Ishikawa (cell line): Measurements from ENCODE around the gene TFCP2L1.

Experiments used
- CREB1 ChIP-seq: IDR thresholded peaks from 2 replicates; pipeline ENCODE4 v1.6.1; 2012; ENCODE audit warnings: low read depth
- EGR1 ChIP-seq: IDR thresholded peaks from 2 replicates; pipeline ENCODE4 v1.6.1; 2012
- EP300 ChIP-seq: IDR thresholded peaks from 2 replicates; pipeline ENCODE4 v1.6.1; 2012; ENCODE audit warnings: borderline replicate concordance
- FOXM1 ChIP-seq: IDR thresholded peaks from 2 replicates; pipeline ENCODE4 v1.6.1; 2012; ENCODE audit warnings: low read depth, borderline replicate concordance
- NFIC ChIP-seq: IDR thresholded peaks from 2 replicates; pipeline ENCODE4 v1.6.1; 2012
- RAD21 ChIP-seq: IDR thresholded peaks from 2 replicates; pipeline ENCODE4 v1.6.1; 2012; ENCODE audit warnings: low read depth
- TAF1 ChIP-seq: IDR thresholded peaks from 2 replicates; pipeline ENCODE4 v1.6.1; 2012; ENCODE audit warnings: low read depth, mild to moderate bottlenecking
- TCF12 ChIP-seq: IDR thresholded peaks from 2 replicates; pipeline ENCODE4 v1.6.1; 2012; ENCODE audit warnings: low read depth
- TEAD4 ChIP-seq: IDR thresholded peaks from 2 replicates; pipeline ENCODE4 v1.6.1; 2012
- YY1 ChIP-seq: IDR thresholded peaks from 2 replicates; pipeline ENCODE4 v1.6.1; 2012; ENCODE audit warnings: low read depth
- TF ChIP-seq, protein P1 (sequence below): IDR thresholded peaks from 2 replicates; pipeline ENCODE4 v1.6.1; 2012
- TF ChIP-seq, protein P2 (sequence below): IDR thresholded peaks from 2 replicates; pipeline ENCODE4 v1.6.1; 2012; ENCODE audit warnings: low read depth, mild to moderate bottlenecking
- TF ChIP-seq, protein P3 (sequence below): IDR thresholded peaks from 2 replicates; pipeline ENCODE4 v1.6.1; 2012

DNA sequence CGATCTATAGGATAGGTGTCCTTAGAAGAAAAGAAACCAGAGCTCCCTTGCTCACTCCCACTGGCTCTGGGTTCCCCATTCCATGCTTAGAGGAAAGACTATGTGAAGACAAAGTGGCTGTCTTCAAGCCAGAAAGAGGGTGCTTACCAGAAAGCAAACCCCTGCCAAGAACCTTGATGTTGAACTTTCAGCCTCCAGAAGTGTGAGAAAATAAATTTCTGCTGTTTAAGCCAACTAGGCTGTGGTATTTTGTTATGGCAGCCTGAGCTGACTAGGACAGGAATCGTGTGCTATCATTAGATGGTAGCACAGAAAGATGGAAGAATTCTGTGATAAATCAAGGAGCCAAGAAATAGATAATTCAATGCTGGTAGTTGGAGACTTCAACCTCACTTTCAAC, 19.9 kb upstream of the TFCP2L1 start:
- TF ChIP-seq CREB1 (no peak), EP300 (no peak), TEAD4 (no peak), FOXM1 (no peak), TAF1 (no peak), TCF12 (no peak), RAD21 (no peak), YY1 (no peak), EGR1 (no peak), NFIC (no peak)
- TF ChIP-seq, protein P1, sequence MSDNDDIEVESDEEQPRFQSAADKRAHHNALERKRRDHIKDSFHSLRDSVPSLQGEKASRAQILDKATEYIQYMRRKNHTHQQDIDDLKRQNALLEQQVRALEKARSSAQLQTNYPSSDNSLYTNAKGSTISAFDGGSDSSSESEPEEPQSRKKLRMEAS: no peak
- TF ChIP-seq, protein P2, sequence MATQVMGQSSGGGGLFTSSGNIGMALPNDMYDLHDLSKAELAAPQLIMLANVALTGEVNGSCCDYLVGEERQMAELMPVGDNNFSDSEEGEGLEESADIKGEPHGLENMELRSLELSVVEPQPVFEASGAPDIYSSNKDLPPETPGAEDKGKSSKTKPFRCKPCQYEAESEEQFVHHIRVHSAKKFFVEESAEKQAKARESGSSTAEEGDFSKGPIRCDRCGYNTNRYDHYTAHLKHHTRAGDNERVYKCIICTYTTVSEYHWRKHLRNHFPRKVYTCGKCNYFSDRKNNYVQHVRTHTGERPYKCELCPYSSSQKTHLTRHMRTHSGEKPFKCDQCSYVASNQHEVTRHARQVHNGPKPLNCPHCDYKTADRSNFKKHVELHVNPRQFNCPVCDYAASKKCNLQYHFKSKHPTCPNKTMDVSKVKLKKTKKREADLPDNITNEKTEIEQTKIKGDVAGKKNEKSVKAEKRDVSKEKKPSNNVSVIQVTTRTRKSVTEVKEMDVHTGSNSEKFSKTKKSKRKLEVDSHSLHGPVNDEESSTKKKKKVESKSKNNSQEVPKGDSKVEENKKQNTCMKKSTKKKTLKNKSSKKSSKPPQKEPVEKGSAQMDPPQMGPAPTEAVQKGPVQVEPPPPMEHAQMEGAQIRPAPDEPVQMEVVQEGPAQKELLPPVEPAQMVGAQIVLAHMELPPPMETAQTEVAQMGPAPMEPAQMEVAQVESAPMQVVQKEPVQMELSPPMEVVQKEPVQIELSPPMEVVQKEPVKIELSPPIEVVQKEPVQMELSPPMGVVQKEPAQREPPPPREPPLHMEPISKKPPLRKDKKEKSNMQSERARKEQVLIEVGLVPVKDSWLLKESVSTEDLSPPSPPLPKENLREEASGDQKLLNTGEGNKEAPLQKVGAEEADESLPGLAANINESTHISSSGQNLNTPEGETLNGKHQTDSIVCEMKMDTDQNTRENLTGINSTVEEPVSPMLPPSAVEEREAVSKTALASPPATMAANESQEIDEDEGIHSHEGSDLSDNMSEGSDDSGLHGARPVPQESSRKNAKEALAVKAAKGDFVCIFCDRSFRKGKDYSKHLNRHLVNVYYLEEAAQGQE: no peak
- TF ChIP-seq, protein P3, sequence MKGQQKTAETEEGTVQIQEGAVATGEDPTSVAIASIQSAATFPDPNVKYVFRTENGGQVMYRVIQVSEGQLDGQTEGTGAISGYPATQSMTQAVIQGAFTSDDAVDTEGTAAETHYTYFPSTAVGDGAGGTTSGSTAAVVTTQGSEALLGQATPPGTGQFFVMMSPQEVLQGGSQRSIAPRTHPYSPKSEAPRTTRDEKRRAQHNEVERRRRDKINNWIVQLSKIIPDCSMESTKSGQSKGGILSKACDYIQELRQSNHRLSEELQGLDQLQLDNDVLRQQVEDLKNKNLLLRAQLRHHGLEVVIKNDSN: no peak
